Stimulated activated naive CD4-positive, alpha-beta T cell (primary cell): Measurements from ENCODE around the gene MED20.
"Not testable (repeated sequence)": the region's sequence is repeated elsewhere in the genome, so short reads cannot be mapped to it uniquely, and the experiment has no call there.

Experiments used
- DNase-seq, 6 experiments: peaks; one replicate each; lab custom pipeline; 2025; lab: John Stamatoyannopoulos, UW

Gene MED20

GRCh38 chr6:41920921-41921711 is at the start of gene MED20, which contains the start of gene BYSL:
Gene MED20 (minus strand): TSS chr6:41921139. CDS start chr6:41921018, 121 bp downstream.
Gene BYSL (plus strand): TSS chr6:41921499. CDS start chr6:41921563, 64 bp downstream.
- DNase-seq = peak; percentile 89 to 100 (median 96)

- no peak for DNase-seq
Measured at GRCh38 chr6:41970436-41970846, 49.5 kb upstream of the MED20 start.

- no peak for DNase-seq
Measured at GRCh38 chr6:41967312-41968287, 46.7 kb upstream of the MED20 start.

- no peak for DNase-seq
Measured at GRCh38 chr6:41966961-41967311, 46.0 kb upstream of the MED20 start.

- no peak for DNase-seq
Measured at GRCh38 chr6:41966214-41966920, 45.4 kb upstream of the MED20 start.

- no peak for DNase-seq
Measured at GRCh38 chr6:41965429-41966213, 44.7 kb upstream of the MED20 start.

GRCh38 chr6:41964201-41964887 is 43.4 kb upstream of the MED20 start:
- DNase-seq = no peak

GRCh38 chr6:41963371-41963770 is 42.4 kb upstream of the MED20 start:
- no peak for DNase-seq

GRCh38 chr6:41960028-41960427 is 39.1 kb upstream of the MED20 start:
- DNase-seq = no peak

GRCh38 chr6:41958022-41958856 is 37.3 kb upstream of the MED20 start:
- no peak for DNase-seq

GRCh38 chr6:41957117-41957516 is 36.2 kb upstream of the MED20 start:
- DNase-seq = no peak

GRCh38 chr6:41955412-41955811 is 34.5 kb upstream of the MED20 start:
- DNase-seq = no peak

- no peak for DNase-seq
Measured at GRCh38 chr6:41954668-41955067, 33.7 kb upstream of the MED20 start.

- DNase-seq = no peak
Measured at GRCh38 chr6:41947581-41948220, 26.8 kb upstream of the MED20 start.

GRCh38 chr6:41943456-41943855 is 22.5 kb upstream of the MED20 start:
- no peak for DNase-seq

GRCh38 chr6:41942882-41943281 is 21.9 kb upstream of the MED20 start:
- not testable (repeated sequence) for DNase-seq

GRCh38 chr6:41942067-41942851 is 21.3 kb upstream of the MED20 start:
- peak in 5 of 6 experiments; percentile 18 to 64 (median 50) for DNase-seq

GRCh38 chr6:41941280-41942066 is 20.5 kb upstream of the MED20 start, which contains the start of gene CCND3:
Gene CCND3 (minus strand): TSS chr6:41941808. CDS start chr6:41941649, 159 bp downstream.
- DNase-seq = peak; percentile 59 to 81 (median 74)
